Right ventricle myocardium inferior (tissue), 1 donor: ENCODE measurements around the gene HAL. TPM values are rescaled to one million over a fixed set of nuclear protein-coding genes. Genes with fewer than 3 reads are reported as not detected.

Experiments used
- ATAC-seq: fragments of 200-7000 bp; cut with Tn5 transposase; one replicate; pipeline ENCODE4 v1.9.1; 2020; ENCODE audit warnings: mild to moderate bottlenecking, moderate library complexity
- DNase-seq: peaks from one replicate; pipeline ENCODE4 v3.0.0; 2021; ENCODE audit errors: missing footprints
- intact Hi-C: fragments of 100-400 bp; cut with DNase I; formaldehyde crosslinking; loops from one replicate; pipeline ENCODE4 v1.11.0; 2022
- total RNA-seq: library from RNA; stranded (reverse); fragmentation: NEBNext Ultra II Directional; extraction: Animal tissue kit (Norgen Biotek cat#: 25700); gene quantifications from one replicate; pipeline ENCODE4 v1.2.1, GENCODE V29; 2021
- donor health status: DM: no; HTN: yes; CAD: no; lungs with severe emphysema.

Gene HAL
- total RNA-seq, 1 donor from 2014 or later, result 0.68 TPM

DNA sequence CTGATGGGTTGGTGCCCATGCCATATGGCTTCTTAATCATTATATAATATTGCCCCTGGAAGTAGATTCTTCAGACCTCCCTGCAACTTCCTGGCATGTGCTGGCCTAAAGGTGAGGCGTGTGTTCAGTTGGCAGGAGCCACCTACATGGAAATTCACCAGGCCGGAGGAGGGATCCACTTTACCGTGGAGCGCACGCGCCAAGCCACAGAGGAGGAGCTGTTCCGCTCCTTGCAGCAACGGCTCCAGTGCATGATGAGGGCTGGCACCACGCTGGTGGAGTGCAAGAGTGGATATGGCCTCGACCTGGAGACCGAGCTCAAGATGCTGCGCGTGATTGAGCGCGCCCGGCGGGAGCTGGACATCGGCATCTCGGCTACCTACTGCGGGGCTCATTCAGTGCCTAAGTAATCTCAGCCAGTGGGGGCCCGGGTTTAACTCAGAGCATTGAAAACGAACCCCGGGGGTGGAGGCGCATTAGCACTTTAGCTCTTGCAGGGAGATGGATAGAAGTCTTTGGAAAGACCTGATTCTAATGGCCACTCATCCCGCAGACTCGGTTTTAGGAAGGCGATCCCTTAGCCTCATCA, 39.5 kb downstream of the HAL start:
- ATAC-seq, result no peak
- intact Hi-C loops, result no loop called here

DNA sequence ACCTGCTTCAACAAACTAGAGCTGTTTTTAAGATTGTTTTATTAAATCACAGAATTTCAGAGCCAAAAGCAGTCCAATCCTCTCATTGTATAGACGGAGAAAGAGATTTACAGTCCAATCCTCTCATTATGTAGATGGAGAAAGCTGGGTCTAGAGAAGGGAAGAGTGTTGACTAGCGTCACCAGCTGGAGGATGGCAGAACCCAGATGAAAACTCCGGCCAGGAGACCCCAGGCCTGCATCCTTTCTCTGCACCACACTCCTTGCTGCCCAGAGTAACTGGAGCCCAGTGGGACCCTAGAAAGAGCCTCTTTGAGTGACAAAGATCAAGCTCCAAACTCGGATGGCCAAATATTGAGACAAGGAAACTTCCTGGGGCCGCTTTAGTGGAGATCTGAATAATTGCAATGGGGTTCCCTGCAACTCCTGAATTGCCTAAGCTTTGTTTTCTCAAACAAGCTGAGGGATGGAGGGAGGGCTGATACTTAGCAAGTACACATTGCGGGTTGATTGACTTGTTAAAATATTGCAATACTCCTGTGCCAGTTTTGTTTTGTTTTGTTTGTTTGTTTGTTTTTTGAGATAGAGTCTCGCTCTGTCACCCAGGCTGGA, 40.5 kb downstream of the HAL start:
- DNase-seq (no peak), ATAC-seq (no peak)
- intact Hi-C loops, result no loop called here

More for the DNA sequence above, 39.5 kb downstream of the HAL start:
- DNase-seq, result no peak

GRCh38 chr12:95953000-95953399, 43.1 kb downstream of the HAL start:
- intact Hi-C loops, result no loop called here
- ATAC-seq (no peak), DNase-seq (no peak)

- DNase-seq (no peak), ATAC-seq (no peak)
- intact Hi-C loops, result no loop called here
Observed at GRCh38 chr12:95951515-95951914, 44.6 kb downstream of the HAL start.

- DNase-seq, result no peak
- intact Hi-C loops, result no loop called here
- no peak for ATAC-seq
Observed at GRCh38 chr12:95949477-95950206, 46.5 kb downstream of the HAL start.

GRCh38 chr12:95944108-95944704, 51.9 kb downstream of the HAL start:
- intact Hi-C loops, result no loop called here
- DNase-seq (no peak), ATAC-seq (no peak)

DNA sequence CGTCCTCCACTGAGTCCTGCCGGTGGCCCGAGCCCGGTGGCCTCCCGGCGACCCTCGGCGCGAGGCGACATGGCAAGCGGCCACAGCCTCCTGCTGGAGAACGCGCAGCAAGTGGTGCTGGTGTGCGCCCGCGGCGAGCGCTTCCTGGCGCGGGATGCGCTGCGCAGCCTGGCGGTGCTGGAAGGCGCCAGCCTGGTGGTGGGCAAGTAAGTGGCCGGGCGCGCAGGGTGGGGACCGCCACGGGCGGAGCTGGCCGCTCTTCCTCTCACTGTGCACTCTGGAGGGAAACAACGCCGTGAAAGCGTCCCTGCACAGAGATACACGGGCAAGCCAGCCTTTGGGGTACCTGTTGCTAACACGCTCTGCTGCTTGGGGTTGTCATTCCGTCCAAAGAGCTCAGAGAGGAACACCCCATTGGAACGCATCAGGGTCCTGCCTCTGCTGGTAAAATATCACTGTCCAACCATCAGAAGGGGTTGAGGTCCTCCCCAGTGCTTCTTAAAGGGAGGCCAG, 52.8 kb downstream of the HAL start, which contains the start of gene AMDHD1:
Gene AMDHD1, plus strand, starts transcription at position 2 of the 513 bp plus-strand sequence. Its CDS starts 68 bp downstream, at position 70.
- intact Hi-C loops, result no loop called here
- peak; percentile 83 for DNase-seq

GRCh38 chr12:95942524-95943329, 53.4 kb downstream of the HAL start, which contains the start of gene CCDC38:
Gene CCDC38, minus strand, starts transcription at chr12:95942614. Its CDS starts 6,105 bp downstream, at chr12:95936509.
- intact Hi-C loops, result no loop called here
- peak; percentile 86 for DNase-seq

More for the DNA sequence above, 52.8 kb downstream of the HAL start, which contains the start of gene AMDHD1:
- peak; percentile 76 for ATAC-seq

GRCh38 chr12:95942101-95942523, 54.0 kb downstream of the HAL start:
- intact Hi-C loops, result no loop called here
- ATAC-seq (no peak), DNase-seq (no peak)

More at GRCh38 chr12:95942524-95943329, 53.4 kb downstream of the HAL start, which contains the start of gene CCDC38:
- peak; percentile 97 for ATAC-seq

- intact Hi-C loops, result no loop called here
- ATAC-seq, result no peak
- no peak for DNase-seq
Observed at GRCh38 chr12:95940514-95940913, 55.6 kb downstream of the HAL start.

Other genes starting within 250 kb of the HAL start
- 74.5 TPM for gene NTN4, start 205.6 kb downstream of the HAL start, total RNA-seq
- 12.1 TPM for gene SNRPF, start 137.4 kb downstream of the HAL start, total RNA-seq
- gene CCDC38, start 53.7 kb downstream of the HAL start, total RNA-seq, result not detected
- 0.49 TPM for gene AMDHD1, start 53.0 kb downstream of the HAL start, total RNA-seq
- 35.6 TPM for gene LTA4H, start 39.2 kb upstream of the HAL start, total RNA-seq
- 20.8 TPM for gene ELK3, start 198.0 kb upstream of the HAL start, total RNA-seq